ENCODE results near the gene MED27.

MED27 gene

GRCh38 chr9:132041798-132042197 lies 37.9 kb downstream of the MED27 start:
- no peak for DNase-seq (ENCODE audit: low spot score)

- no peak for DNase-seq (ENCODE audit: low spot score)
Measured at GRCh38 chr9:132040808-132041207, 38.9 kb downstream of the MED27 start.

GRCh38 chr9:132040246-132040645 lies 39.4 kb downstream of the MED27 start:
- DNase-seq (ENCODE audit: low spot score) = no peak

GRCh38 chr9:132039284-132039683 lies 40.4 kb downstream of the MED27 start:
- no peak for DNase-seq (ENCODE audit: low spot score)

GRCh38 chr9:132037458-132037857 lies 42.2 kb downstream of the MED27 start:
- no peak for DNase-seq (ENCODE audit: low spot score)

- no peak for DNase-seq (ENCODE audit: low spot score)
Measured at GRCh38 chr9:132036521-132036920, 43.1 kb downstream of the MED27 start.

- no peak for DNase-seq (ENCODE audit: low spot score)
Measured at GRCh38 chr9:132035679-132036078, 44.0 kb downstream of the MED27 start.

GRCh38 chr9:132032238-132032950 lies 47.3 kb downstream of the MED27 start:
- DNase-seq (ENCODE audit: low spot score) = peak; percentile 11

- peak; percentile 22 for DNase-seq (ENCODE audit: low spot score)
Measured at GRCh38 chr9:132031467-132032237, 48.0 kb downstream of the MED27 start.

- no peak for DNase-seq (ENCODE audit: low spot score)
Measured at GRCh38 chr9:132030626-132031325, 48.9 kb downstream of the MED27 start.

- DNase-seq (ENCODE audit: low spot score) = no peak
Measured at GRCh38 chr9:132027752-132028663, 51.7 kb downstream of the MED27 start.

- DNase-seq (ENCODE audit: low spot score) = no peak
Measured at GRCh38 chr9:132026932-132027585, 52.6 kb downstream of the MED27 start.

- DNase-seq (ENCODE audit: low spot score) = no peak
Measured at GRCh38 chr9:132025766-132026165, 53.9 kb downstream of the MED27 start.

- no peak for DNase-seq (ENCODE audit: low spot score)
Measured at GRCh38 chr9:132024589-132024988, 55.1 kb downstream of the MED27 start.

GRCh38 chr9:132023419-132024180 lies 56.1 kb downstream of the MED27 start:
- no peak for DNase-seq (ENCODE audit: low spot score)

- DNase-seq (ENCODE audit: low spot score) = no peak
Measured at GRCh38 chr9:132020820-132021510, 58.7 kb downstream of the MED27 start.

GRCh38 chr9:132020272-132020671 lies 59.4 kb downstream of the MED27 start:
- no peak for DNase-seq (ENCODE audit: low spot score)

GRCh38 chr9:132019702-132020101 lies 60.0 kb downstream of the MED27 start:
- DNase-seq (ENCODE audit: low spot score) = no peak

GRCh38 chr9:132018957-132019405 lies 60.7 kb downstream of the MED27 start:
- DNase-seq (ENCODE audit: low spot score) = no peak

GRCh38 chr9:132016456-132016855 lies 63.2 kb downstream of the MED27 start:
- no peak for DNase-seq (ENCODE audit: low spot score)
